ENCODE measurements around the gene POLR1G. TPM values are rescaled to one million over a fixed set of nuclear protein-coding genes. Genes with fewer than 3 reads are reported as not detected.

Gene POLR1G
- total and polyA plus RNA-seq, 8 donors: 0.91 to 5.3 (median 2.9) TPM

DNA sequence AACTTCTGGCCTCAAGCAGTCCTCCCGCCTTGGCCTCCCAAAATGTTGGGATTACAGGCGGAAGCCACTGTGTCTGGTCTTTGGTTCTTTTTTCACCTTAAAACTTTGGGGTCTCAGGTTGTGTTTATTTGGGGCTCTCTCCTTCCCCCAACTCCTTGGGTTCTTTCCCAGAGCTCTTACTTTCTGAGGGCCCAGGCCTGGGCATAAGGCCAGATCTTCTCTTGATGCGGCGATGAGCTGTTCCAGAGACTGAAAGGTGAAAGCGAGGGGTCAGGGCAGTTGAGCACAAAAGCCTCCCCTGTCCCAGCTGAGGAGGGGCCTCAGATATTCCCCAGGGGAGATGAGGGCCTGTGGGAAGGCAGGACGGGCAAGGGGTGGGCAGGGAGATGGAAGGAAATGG lies 7.1 kb downstream of the POLR1G start:
- WGBS, 2 donors: 93% methylated on average over 6 of the region's 6 CpGs
- no peak for ATAC-seq
- no peak for FAIRE-seq
- H3K27me3 ChIP-seq: no peaks in the 10 kb centered on the region
- intact Hi-C loops (cut with DNase I): no loop called here
- H3K36me3 ChIP-seq: peaks cover 0 to 7% (median 0%) of the 10 kb centered on the region in 3 donors
- TF ChIP-seq, protein P1, sequence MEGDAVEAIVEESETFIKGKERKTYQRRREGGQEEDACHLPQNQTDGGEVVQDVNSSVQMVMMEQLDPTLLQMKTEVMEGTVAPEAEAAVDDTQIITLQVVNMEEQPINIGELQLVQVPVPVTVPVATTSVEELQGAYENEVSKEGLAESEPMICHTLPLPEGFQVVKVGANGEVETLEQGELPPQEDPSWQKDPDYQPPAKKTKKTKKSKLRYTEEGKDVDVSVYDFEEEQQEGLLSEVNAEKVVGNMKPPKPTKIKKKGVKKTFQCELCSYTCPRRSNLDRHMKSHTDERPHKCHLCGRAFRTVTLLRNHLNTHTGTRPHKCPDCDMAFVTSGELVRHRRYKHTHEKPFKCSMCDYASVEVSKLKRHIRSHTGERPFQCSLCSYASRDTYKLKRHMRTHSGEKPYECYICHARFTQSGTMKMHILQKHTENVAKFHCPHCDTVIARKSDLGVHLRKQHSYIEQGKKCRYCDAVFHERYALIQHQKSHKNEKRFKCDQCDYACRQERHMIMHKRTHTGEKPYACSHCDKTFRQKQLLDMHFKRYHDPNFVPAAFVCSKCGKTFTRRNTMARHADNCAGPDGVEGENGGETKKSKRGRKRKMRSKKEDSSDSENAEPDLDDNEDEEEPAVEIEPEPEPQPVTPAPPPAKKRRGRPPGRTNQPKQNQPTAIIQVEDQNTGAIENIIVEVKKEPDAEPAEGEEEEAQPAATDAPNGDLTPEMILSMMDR (IDR thresholded peaks at IDR 0.05): no peak
- H3K4me3 ChIP-seq: no peak overlapping the region
- H3K9me3 ChIP-seq: no peaks in the 10 kb centered on the region
- no peaks in the 10 kb centered on the region for H3K4me1 ChIP-seq
- H3K27ac ChIP-seq: no peak overlapping the region
- no peak for DNase-seq

DNA sequence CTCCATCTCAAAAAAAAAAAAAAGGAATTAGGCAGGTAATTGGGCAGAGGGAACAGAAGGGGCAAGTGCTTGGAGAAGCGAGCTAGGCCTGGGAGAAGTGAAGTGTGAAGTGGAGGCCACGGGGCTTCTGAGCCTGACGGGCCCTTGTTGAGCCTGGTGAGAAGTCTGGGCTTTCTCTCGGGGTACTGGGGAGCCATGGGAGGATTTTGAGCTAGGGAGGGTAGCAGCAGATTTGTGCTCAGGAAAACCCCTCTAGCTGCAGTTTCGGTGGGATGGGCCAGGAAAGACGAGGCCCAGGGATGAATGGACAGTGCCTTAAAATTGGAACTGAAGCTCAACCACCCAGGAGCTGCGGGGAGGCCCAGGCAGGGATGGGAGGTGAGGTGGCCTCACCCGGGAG lies 8.0 kb downstream of the POLR1G start:
- peaks cover 0 to 7% (median 0%) of the 10 kb centered on the region in 3 donors for H3K36me3 ChIP-seq
- H3K27ac ChIP-seq: no peak overlapping the region
- no peaks in the 10 kb centered on the region for H3K27me3 ChIP-seq
- DNase-seq (no peak), ATAC-seq (no peak), FAIRE-seq (no peak)
- intact Hi-C loops (cut with DNase I): no loop called here
- H3K4me3 ChIP-seq: no peak overlapping the region
- TF ChIP-seq, protein P1 (IDR thresholded peaks at IDR 0.05): no peak
- no peaks in the 10 kb centered on the region for H3K4me1 ChIP-seq
- 93 to 96% methylated on average over 8 of the region's 8 CpGs for WGBS, 2 donors
- no peaks in the 10 kb centered on the region for H3K9me3 ChIP-seq

DNA sequence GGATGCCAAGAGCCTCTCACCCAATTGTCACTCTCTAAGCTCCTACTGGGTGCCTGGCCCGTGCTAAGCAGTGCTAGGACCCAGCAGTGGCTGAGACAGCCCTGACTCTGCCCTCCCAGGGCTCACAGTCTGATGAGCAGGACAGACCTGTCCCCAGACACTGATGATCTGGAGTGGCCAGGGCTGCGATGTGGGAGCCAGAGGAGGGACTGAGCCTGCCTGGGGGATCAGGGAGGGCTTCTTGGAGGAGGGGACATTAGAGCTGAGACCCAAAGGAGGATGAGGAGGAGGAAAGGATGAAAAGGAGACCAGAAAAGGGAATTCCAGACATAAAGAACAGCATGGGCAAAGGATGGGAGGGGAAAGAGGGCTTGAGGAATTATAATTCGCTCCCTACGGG lies 10.7 kb downstream of the POLR1G start:
- Histone ChIP-seq H3K4me1 (no peaks in the 10 kb centered on the region), H3K27me3 (no peaks in the 10 kb centered on the region), H3K4me3 (no peak overlapping the region), H3K27ac (no peak overlapping the region), H3K9me3 (no peaks in the 10 kb centered on the region), H3K36me3 (peaks cover 0 to 7% (median 0%) of the 10 kb centered on the region in 3 donors)
- FAIRE-seq (no peak), ATAC-seq (no peak), DNase-seq (no peak)
- TF ChIP-seq, protein P1 (IDR thresholded peaks at IDR 0.05): no peak
- intact Hi-C loops (cut with DNase I): no loop called here
- WGBS, 2 donors: 82 to 92% methylated on average over 4 of the region's 4 CpGs

DNA sequence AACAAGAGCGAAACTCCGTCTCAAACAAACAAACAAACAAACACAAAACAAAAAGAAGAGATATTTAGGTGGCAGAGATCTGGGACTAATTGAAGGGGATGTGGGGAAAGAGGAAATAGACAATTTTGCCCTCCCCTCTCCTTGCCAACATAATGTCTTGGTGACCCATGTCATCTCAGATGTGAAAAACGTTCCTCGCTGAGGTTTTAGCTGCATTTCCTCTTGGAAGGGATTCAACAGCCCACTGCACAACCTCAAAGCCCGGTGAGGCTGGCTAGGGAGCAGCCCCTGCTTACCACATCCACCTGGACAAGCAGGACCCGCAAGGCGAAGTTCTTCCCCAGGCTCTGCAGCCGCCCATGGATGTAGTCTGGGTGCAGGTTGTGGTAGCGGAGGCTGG lies 12.4 kb downstream of the POLR1G start:
- peaks cover 0 to 6% (median 0%) of the 10 kb centered on the region in 3 donors for H3K36me3 ChIP-seq
- no peaks in the 10 kb centered on the region for H3K9me3 ChIP-seq
- no peak for ATAC-seq
- H3K27ac ChIP-seq: no peak overlapping the region
- DNase-seq: no peak
- WGBS, 2 donors: 77 to 85% methylated on average over 9 of the region's 9 CpGs
- TF ChIP-seq, protein P1 (IDR thresholded peaks at IDR 0.05): no peak
- peaks cover 0 to 7% (median 6%) of the 10 kb centered on the region in 3 donors for H3K4me1 ChIP-seq
- H3K27me3 ChIP-seq: no peaks in the 10 kb centered on the region
- intact Hi-C loops (cut with DNase I): no loop called here
- H3K4me3 ChIP-seq: no peak overlapping the region
- FAIRE-seq: no peak

DNA sequence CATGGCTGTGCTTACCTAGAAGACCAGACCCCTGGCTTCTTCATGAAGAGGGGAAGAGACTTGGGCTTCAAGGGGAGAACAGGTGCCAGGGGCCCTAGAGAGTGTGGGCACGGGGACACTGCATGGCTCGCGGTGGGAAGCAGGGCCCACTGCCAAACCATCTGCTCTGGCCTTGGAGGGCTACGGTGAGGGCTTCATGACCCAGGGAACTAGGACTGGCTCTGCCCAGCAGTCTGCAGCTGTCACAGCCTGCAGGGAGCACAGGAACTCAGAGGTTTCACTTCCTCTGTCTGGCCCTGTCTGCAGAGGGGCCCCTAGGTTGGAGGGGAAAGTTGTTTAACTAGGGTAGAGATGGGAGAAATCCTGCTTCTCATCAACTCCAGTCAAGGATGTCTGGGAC lies 13.0 kb downstream of the POLR1G start:
- Histone ChIP-seq H3K4me1 (peaks cover 0 to 7% (median 6%) of the 10 kb centered on the region in 3 donors), H3K27ac (no peak overlapping the region), H3K27me3 (no peaks in the 10 kb centered on the region), H3K36me3 (no peaks in the 10 kb centered on the region), H3K9me3 (no peaks in the 10 kb centered on the region), H3K4me3 (no peak overlapping the region)
- intact Hi-C loops (cut with DNase I): no loop called here
- FAIRE-seq (no peak), ATAC-seq (no peak), DNase-seq (no peak)
- TF ChIP-seq, protein P1 (IDR thresholded peaks at IDR 0.05): no peak
- 45 to 57% methylated on average over 4 of the region's 4 CpGs for WGBS, 2 donors
